DOHH2 (cell line): ENCODE measurements around the gene IL33.

Source experiments
- CTCF ChIP-seq: fragments of 200-600 bp; sonication (generic); IDR thresholded peaks from one replicate; pipeline ENCODE4 v1.5.1; 2014; ENCODE audit warnings: antibody characterized with exemption, mild to moderate bottlenecking, low read depth, low read length; ENCODE audit not compliant: poor library complexity, severe bottlenecking
- EZH2phosphoT487 ChIP-seq: fragments of 200-600 bp; sonication (generic); IDR thresholded peaks from 2 replicates; pipeline ENCODE4 v1.6.1; 2017; ENCODE audit warnings: borderline replicate concordance, mild to moderate bottlenecking, antibody characterized with exemption, low read length, moderate library complexity, mixed read lengths

GRCh38 chr9:6200761-6201160, 14.8 kb upstream of the IL33 start:
- TF ChIP-seq CTCF (no peak), EZH2phosphoT487 (no peak)
